A549 (cell line): ENCODE data around the gene METTL6. TPM values are rescaled to one million over a fixed set of nuclear protein-coding genes. Genes with fewer than 3 reads are reported as not detected.
"Not testable (repeated sequence)": the region's sequence is repeated elsewhere in the genome, so short reads cannot be mapped to it uniquely, and the experiment has no call there.

Experiments used
- ATAC-seq, 2 experiments: fragments of 200-7000 bp in 1 of 2; fragments of >200 bp in 1 of 2; cut with Nextera tagmentation in 1 of 2; cut with Tn5 transposase in 1 of 2; 3 replicates each; pipeline versions ENCODE4 v1.8.0 to v1.9.1; 2018 to 2020; ENCODE audit warnings: mild to moderate bottlenecking in 1 of 2, moderate library complexity in 1 of 2
- CTCF ChIA-PET: fragments of 300-600 bp; sonication (Branson Sonifier 250); formaldehyde crosslinking; extraction: SDS; loops from one replicate; lab custom pipeline; 2021; ENCODE audit warnings: antibody characterized with exemption, inconsistent platforms; lab: Yijun Ruan, JAX
- POLR2A ChIA-PET: fragments of 350-600 bp; formaldehyde crosslinking; extraction: SDS; loops from one replicate; lab custom pipeline; 2021; ENCODE audit warnings: antibody characterized with exemption, inconsistent platforms; lab: Yijun Ruan, JAX
- DNase-seq, 2 experiments: peaks; one replicate each; pipeline versions ENCODE4 v3.0.0 to v3.0.0-alpha.2; 2011 to 2016; ENCODE audit warnings: low read depth in 1 of 2, low spot score in 1 of 2
- FAIRE-seq: peaks from 2 replicates; lab custom pipeline; 2011; peaks lifted over from hg19 to GRCh38; lab: Jason Lieb, UNC
- H3K27ac ChIP-seq, 2 experiments: fragments of >200 bp; sonication (Bioruptor Twin); formaldehyde crosslinking; 3 replicates each; pipeline ENCODE4 v1.5.1; 2016 to 2017
- H3K4me1 ChIP-seq: fragments of >200 bp; sonication (Bioruptor Twin); formaldehyde crosslinking; 3 replicates; pipeline ENCODE4 v1.6.1; 2016
- H3K4me2 ChIP-seq: fragments of >200 bp; sonication (Bioruptor Twin); formaldehyde crosslinking; 3 replicates; pipeline ENCODE4 v1.6.1; 2016
- H3K4me3 ChIP-seq: fragments of >200 bp; sonication (Bioruptor Twin); formaldehyde crosslinking; 3 replicates; pipeline ENCODE4 v1.5.1; 2016
- H3K9me3 ChIP-seq: fragments of >200 bp; sonication (Bioruptor Twin); formaldehyde crosslinking; 3 replicates; pipeline ENCODE4 v1.6.1; 2016
- BHLHE40 ChIP-seq: IDR thresholded peaks from 2 replicates; pipeline ENCODE4 v1.6.1; 2012; ENCODE audit warnings: low read depth, low read length, inconsistent platforms
- CBX2 ChIP-seq: fragments of 200-600 bp; sonication (generic); IDR thresholded peaks from 2 replicates; pipeline ENCODE4 v1.6.1; 2016; ENCODE audit warnings: low read depth, mild to moderate bottlenecking, borderline replicate concordance
- EP300 ChIP-seq, 2 experiments: fragments of >200 bp; sonication (Bioruptor Twin); formaldehyde crosslinking; IDR thresholded peaks; 2 replicates in 1 of 2; 3 replicates in 1 of 2; pipeline ENCODE4 v1.6.1; 2016 to 2017
- FOSB ChIP-seq: fragments of 250-450 bp; sonication (Bioruptor Pico); IDR thresholded peaks from 2 replicates; pipeline ENCODE4 v1.5.0; 2020; ENCODE audit warnings: mild to moderate bottlenecking, moderate library complexity
- FOXS1 ChIP-seq: fragments of 250-450 bp; sonication (Bioruptor Pico); IDR thresholded peaks from 2 replicates; pipeline ENCODE4 v1.5.0; 2020; ENCODE audit warnings: mild to moderate bottlenecking, moderate library complexity
- GATA3 ChIP-seq: IDR thresholded peaks from 2 replicates; pipeline ENCODE4 v1.6.1; 2012; ENCODE audit warnings: borderline replicate concordance
- HEYL ChIP-seq: fragments of 250-450 bp; sonication (Bioruptor Pico); IDR thresholded peaks from 2 replicates; pipeline ENCODE4 v1.8.0; 2021; ENCODE audit warnings: mild to moderate bottlenecking, moderate library complexity
- HOXA7 ChIP-seq: fragments of 250-450 bp; sonication (Bioruptor Pico); IDR thresholded peaks from 2 replicates; pipeline ENCODE4 v1.5.0; 2020; ENCODE audit warnings: mild to moderate bottlenecking, moderate library complexity
- KDM5A ChIP-seq: fragments of 200-600 bp; sonication (generic); IDR thresholded peaks from 2 replicates; pipeline ENCODE4 v1.6.1; 2016; ENCODE audit warnings: antibody characterized with exemption, mild to moderate bottlenecking
- MAFK ChIP-seq: fragments of 450-650 bp; IDR thresholded peaks from 2 replicates; pipeline ENCODE4 v1.6.1; 2014; ENCODE audit not compliant: partially characterized antibody
- NPAS2 ChIP-seq: fragments of 250-450 bp; sonication (Bioruptor Pico); IDR thresholded peaks from 2 replicates; pipeline ENCODE4 v1.8.0; 2022; ENCODE audit warnings: mild to moderate bottlenecking, moderate library complexity, borderline replicate concordance
- NR3C1 ChIP-seq: fragments of >200 bp; sonication (Bioruptor Twin); formaldehyde crosslinking; IDR thresholded peaks from 3 replicates; pipeline ENCODE4 v1.6.1; 2017
- POLR2A ChIP-seq: IDR thresholded peaks from 2 replicates; pipeline ENCODE4 v1.6.1; 2012; ENCODE audit warnings: mild to moderate bottlenecking, low read length
- RNF2 ChIP-seq: fragments of 200-600 bp; sonication (generic); IDR thresholded peaks from 2 replicates; pipeline ENCODE4 v1.6.1; 2016; ENCODE audit warnings: low read depth, mild to moderate bottlenecking, antibody characterized with exemption, moderate library complexity, borderline replicate concordance
- ZFP36 ChIP-seq: fragments of 450-650 bp; IDR thresholded peaks from 2 replicates; pipeline ENCODE4 v1.6.1; 2014; ENCODE audit warnings: borderline replicate concordance; ENCODE audit not compliant: partially characterized antibody
- WGBS: methylation state at CpG from one replicate; pipeline ENCODE4 v1.1.6; 2017; ENCODE audit errors: missing lambda C conversion rate; 5-methylcytosine and 5-hydroxymethylcytosine counted together
- polyA plus RNA-seq, 4 experiments: library from polyadenylated mRNA; depleted of rRNA in 3 of 4; stranded (reverse); fragments of >200 nt; fragmentation: RNase III in 1 of 4; extraction: RNeasy Plus Mini Kit Qiagen cat#74134 plus additional on column Dnase treatment in 1 of 4; gene quantifications; 2 replicates in 3 of 4; 3 replicates in 1 of 4; pipeline ENCODE4 v1.2.3, GENCODE V29; 2011 to 2017
- TF ChIP-seq, protein P1 (sequence below): fragments of 150-350 bp; IDR thresholded peaks from 2 replicates; pipeline ENCODE4 v1.6.1; 2014; ENCODE audit warnings: low read depth, mild to moderate bottlenecking, low read length
- TF ChIP-seq, protein P2 (sequence below): fragments of >200 bp; sonication (Bioruptor Twin); formaldehyde crosslinking; IDR thresholded peaks from 3 replicates; pipeline ENCODE4 v1.5.1; 2016
- TF ChIP-seq, protein P3 (sequence below): fragments of 200-600 bp; sonication (generic); IDR thresholded peaks from 2 replicates; pipeline ENCODE4 v1.6.1; 2016; ENCODE audit warnings: antibody characterized with exemption, mild to moderate bottlenecking, moderate library complexity
- TF ChIP-seq, protein P4 (sequence below): fragments of >200 bp; sonication (Bioruptor Twin); formaldehyde crosslinking; IDR thresholded peaks from 2 replicates; pipeline ENCODE4 v1.6.1; 2016

METTL6 gene
- polyA plus RNA-seq, 2 of the 4 experiments (the other 2 are of a cell fraction): 29.6 to 42.7 TPM

DNA sequence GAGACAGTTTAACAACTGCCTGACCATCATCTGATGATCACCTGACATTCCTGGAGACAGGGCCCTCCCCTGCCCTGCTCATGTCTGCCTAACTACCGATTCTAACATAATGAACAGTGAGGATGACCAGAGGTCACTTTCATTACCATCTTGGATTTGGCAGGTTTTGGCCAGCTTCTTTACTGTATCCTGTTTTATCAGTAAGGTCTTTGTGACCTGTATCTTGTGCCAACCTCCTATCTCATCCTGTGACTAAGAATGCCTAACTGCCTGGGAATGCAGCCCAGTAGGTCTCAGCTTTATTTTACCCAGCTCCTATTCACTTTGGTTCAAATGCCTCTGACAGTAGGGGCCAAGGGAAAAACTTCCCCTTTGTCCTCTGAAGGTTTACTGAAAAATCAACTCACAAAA is 40.2 kb downstream of the METTL6 start (continued):
- TF ChIP-seq ZFP36: no peak
- TF ChIP-seq, protein P1, sequence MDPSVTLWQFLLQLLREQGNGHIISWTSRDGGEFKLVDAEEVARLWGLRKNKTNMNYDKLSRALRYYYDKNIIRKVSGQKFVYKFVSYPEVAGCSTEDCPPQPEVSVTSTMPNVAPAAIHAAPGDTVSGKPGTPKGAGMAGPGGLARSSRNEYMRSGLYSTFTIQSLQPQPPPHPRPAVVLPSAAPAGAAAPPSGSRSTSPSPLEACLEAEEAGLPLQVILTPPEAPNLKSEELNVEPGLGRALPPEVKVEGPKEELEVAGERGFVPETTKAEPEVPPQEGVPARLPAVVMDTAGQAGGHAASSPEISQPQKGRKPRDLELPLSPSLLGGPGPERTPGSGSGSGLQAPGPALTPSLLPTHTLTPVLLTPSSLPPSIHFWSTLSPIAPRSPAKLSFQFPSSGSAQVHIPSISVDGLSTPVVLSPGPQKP: no peak

DNA sequence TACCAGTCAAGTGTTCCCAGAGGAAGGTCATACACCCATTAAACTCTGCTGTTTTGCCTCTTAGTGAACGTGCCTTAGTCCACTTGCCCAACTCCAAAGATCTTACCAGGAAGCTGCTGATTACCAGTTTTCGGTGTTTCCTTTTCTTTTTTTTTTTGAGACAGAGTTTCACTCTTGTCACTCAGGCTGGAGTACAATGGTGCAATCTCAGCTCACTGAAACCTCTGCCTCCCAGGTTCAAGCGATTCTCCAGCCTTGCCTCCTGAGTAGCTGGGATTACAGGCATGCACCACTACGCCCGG is 40.7 kb downstream of the METTL6 start:
- POLR2A ChIA-PET, FAIRE-seq, ATAC-seq, H3K27ac ChIP-seq, H3K4me2 ChIP-seq, H3K4me3 ChIP-seq, DNase-seq, H3K4me1 ChIP-seq: not testable (repeated sequence)
- 86% methylated on average over 5 of the region's 5 CpGs for WGBS
- CTCF ChIA-PET: interaction anchor here (1.1 to 2.9 kb wide), 3 partner anchors 18 to 119 kb away, joined by 3 to 20 read pairs (median 12); no protein-coding TSS in a partner anchor
- H3K9me3 ChIP-seq: peaks cover 11% of the 10 kb centered on the region; the same call in 1 of the 3 replicates

DNA sequence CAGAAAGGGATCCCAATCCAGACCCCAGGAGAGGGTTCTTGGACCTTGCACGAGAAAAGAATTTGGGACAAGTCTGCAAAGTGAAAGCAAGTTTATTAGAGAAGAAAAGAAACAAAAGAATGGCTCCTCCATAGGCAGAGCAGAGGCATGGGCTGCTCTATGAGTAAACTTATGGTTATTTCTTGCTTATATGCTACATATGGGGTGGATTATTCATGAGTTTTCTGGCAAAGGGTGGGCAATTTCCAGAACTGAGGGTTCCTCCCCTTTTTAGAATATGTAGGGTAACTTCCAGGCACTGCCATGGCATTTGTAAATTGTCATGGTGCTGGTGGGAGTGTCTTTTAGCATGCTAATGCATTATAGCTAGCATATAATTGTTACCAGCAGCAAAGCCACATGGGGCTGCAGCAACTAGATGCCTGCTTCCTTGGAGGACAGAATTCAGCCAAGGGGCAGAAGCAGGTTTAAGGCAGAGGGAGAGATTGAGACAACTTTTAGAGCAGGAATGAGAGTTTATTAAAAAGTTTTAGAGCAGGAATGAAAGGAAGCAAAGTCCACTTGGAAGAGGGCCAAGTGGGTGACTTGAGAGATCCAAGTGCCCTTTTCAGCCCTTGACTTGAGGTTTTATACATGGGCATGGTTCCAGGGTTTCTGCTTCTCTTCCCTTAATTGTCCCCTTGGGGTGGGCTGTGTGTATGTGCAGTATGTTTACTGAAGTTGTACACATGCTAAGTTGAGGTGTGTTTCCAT is 41.3 kb downstream of the METTL6 start:
- Histone ChIP-seq H3K4me3 (no peak overlapping the region), H3K4me2 (no peak overlapping the region), H3K9me3 (peaks cover 11% of the 10 kb centered on the region; the same call in 1 of the 3 replicates), H3K4me1 (no peaks in the 10 kb centered on the region), H3K27ac (no peak overlapping the region)
- FAIRE-seq (no peak), ATAC-seq (no peak), DNase-seq (no peak)
- TF ChIP-seq FOSB: no peak
- TF ChIP-seq MAFK: no peak
- TF ChIP-seq POLR2A: no peak
- no peak for TF ChIP-seq EP300 (IDR thresholded peaks at IDR 0.05)
- no peak for TF ChIP-seq KDM5A
- TF ChIP-seq, protein P2, sequence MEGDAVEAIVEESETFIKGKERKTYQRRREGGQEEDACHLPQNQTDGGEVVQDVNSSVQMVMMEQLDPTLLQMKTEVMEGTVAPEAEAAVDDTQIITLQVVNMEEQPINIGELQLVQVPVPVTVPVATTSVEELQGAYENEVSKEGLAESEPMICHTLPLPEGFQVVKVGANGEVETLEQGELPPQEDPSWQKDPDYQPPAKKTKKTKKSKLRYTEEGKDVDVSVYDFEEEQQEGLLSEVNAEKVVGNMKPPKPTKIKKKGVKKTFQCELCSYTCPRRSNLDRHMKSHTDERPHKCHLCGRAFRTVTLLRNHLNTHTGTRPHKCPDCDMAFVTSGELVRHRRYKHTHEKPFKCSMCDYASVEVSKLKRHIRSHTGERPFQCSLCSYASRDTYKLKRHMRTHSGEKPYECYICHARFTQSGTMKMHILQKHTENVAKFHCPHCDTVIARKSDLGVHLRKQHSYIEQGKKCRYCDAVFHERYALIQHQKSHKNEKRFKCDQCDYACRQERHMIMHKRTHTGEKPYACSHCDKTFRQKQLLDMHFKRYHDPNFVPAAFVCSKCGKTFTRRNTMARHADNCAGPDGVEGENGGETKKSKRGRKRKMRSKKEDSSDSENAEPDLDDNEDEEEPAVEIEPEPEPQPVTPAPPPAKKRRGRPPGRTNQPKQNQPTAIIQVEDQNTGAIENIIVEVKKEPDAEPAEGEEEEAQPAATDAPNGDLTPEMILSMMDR: no peak
- ChIA-PET POLR2A (no interaction called here), CTCF (interaction anchor here (0.6 to 2.9 kb wide), 5 partner anchors 9 to 119 kb away, joined by 3 to 20 read pairs (median 3); no protein-coding TSS in a partner anchor)
- WGBS: 43% methylated on average over 1 of the region's 1 CpG

DNA sequence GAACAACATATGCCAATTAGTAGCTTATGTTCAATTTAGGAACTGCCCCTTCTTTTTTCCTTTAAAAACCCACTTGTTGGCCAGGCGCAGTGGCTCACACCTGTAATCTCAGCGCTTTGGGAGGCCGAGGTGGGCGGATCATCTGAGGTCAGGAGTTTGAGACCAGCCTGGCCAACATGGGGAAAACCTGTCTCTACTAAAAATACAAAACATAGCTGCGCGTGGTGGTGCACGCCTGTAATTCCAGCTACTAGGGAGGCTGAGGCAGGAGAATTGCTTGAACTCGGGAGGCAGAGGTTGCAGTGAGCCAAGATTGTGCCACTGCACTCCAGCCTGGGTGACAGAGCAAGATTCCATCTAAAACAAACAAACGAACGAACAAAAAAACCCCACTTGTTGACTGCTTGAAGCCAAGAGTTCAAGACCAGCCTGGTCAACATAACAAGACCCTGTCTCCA is 42.1 kb downstream of the METTL6 start:
- H3K9me3 ChIP-seq: peaks cover 11% of the 10 kb centered on the region; the same call in 1 of the 3 replicates
- H3K27ac ChIP-seq, H3K4me3 ChIP-seq, H3K4me2 ChIP-seq, ATAC-seq, DNase-seq, FAIRE-seq, POLR2A ChIA-PET, H3K4me1 ChIP-seq: not testable (repeated sequence)
- 77% methylated on average over 10 of the region's 10 CpGs for WGBS
- CTCF ChIA-PET: interaction anchor here (0.6 to 1.0 kb wide), 2 partner anchors 8 to 118 kb away, joined by 3 read pairs; no protein-coding TSS in a partner anchor

DNA sequence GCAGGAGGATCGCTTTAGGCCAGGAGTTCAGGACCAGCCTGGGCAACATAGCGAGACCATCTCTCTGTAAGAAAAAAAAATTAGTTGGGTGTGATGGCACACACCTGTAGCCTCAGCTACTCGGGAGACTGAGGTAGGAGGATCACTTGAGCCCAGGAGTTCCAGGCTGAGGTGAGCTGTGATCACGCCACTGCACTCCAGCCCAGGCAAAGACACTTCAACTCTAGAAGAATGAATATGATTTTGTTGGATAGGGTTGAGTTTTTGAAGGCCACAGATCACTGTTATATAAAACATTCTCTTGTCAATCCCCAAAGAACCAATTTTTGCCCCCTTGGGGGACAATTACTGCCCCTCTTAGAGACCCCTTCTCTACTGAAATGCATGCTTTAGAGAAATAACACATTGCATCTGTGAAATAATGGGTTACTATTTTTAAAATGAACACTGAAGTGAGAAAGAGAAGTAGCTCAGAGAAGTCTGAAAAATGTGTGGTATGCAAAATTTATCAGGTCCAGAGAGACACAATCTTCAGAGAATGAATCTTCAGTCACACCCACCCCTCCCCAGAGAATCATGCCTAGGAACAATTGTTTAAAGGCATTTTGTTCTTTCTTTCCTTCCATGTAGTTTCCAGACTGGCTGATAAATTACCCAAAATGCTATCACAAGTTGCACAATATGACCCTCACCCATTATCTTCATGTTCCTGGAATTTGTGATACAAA is 42.7 kb downstream of the METTL6 start:
- H3K4me3 ChIP-seq: no peak overlapping the region
- no peak overlapping the region for H3K27ac ChIP-seq
- H3K9me3 ChIP-seq: peaks cover 11% of the 10 kb centered on the region; the same call in 1 of the 3 replicates
- ATAC-seq (no peak), DNase-seq (no peak), FAIRE-seq (no peak)
- no peak overlapping the region for H3K4me2 ChIP-seq
- ChIA-PET POLR2A (no interaction called here), CTCF (interaction anchor here (1.2 to 2.1 kb wide), 2 partner anchors 21 to 117 kb away, joined by 7 to 17 read pairs; no protein-coding TSS in a partner anchor)
- WGBS: 77% methylated on average over 4 of the region's 4 CpGs
- H3K4me1 ChIP-seq: no peaks in the 10 kb centered on the region
- TF ChIP-seq HEYL (no peak), RNF2 (no peak), NR3C1 (no peak), BHLHE40 (no peak), FOXS1 (CRISPR knock-in tag) (no peak), HOXA7 (CRISPR knock-in tag) (no peak), NPAS2 (CRISPR knock-in tag) (no peak), GATA3 (no peak), CBX2 (no peak), POLR2A (no peak)
- TF ChIP-seq, protein P3, sequence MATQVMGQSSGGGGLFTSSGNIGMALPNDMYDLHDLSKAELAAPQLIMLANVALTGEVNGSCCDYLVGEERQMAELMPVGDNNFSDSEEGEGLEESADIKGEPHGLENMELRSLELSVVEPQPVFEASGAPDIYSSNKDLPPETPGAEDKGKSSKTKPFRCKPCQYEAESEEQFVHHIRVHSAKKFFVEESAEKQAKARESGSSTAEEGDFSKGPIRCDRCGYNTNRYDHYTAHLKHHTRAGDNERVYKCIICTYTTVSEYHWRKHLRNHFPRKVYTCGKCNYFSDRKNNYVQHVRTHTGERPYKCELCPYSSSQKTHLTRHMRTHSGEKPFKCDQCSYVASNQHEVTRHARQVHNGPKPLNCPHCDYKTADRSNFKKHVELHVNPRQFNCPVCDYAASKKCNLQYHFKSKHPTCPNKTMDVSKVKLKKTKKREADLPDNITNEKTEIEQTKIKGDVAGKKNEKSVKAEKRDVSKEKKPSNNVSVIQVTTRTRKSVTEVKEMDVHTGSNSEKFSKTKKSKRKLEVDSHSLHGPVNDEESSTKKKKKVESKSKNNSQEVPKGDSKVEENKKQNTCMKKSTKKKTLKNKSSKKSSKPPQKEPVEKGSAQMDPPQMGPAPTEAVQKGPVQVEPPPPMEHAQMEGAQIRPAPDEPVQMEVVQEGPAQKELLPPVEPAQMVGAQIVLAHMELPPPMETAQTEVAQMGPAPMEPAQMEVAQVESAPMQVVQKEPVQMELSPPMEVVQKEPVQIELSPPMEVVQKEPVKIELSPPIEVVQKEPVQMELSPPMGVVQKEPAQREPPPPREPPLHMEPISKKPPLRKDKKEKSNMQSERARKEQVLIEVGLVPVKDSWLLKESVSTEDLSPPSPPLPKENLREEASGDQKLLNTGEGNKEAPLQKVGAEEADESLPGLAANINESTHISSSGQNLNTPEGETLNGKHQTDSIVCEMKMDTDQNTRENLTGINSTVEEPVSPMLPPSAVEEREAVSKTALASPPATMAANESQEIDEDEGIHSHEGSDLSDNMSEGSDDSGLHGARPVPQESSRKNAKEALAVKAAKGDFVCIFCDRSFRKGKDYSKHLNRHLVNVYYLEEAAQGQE: no peak
- TF ChIP-seq, protein P4, sequence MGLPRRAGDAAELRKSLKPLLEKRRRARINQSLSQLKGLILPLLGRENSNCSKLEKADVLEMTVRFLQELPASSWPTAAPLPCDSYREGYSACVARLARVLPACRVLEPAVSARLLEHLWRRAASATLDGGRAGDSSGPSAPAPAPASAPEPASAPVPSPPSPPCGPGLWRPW: no peak
